Esophagus muscularis mucosa (tissue), 3 donors: ENCODE measurements around the gene NUF2.

Experiments used
- CTCF ChIP-seq, 3 experiments: fragments of 200-600 bp in 2 of 3; fragments of 450-650 bp in 1 of 3; sonication (generic) in 2 of 3; IDR thresholded peaks; one replicate each; pipeline ENCODE4 v1.5.1; 2017 to 2019; ENCODE audit warnings: antibody characterized with exemption in 3 of 3, mild to moderate bottlenecking in 2 of 3, moderate library complexity in 1 of 3
- POLR2A ChIP-seq: fragments of 450-650 bp; IDR thresholded peaks from one replicate; pipeline ENCODE4 v1.6.1; 2017; ENCODE audit warnings: antibody characterized with exemption, moderate library complexity, mild to moderate bottlenecking, low read depth
- POLR2AphosphoS5 ChIP-seq, 2 donors: sonication (generic); formaldehyde crosslinking; IDR thresholded peaks; one replicate each; pipeline ENCODE4 v1.6.1; 2017; ENCODE audit warnings: antibody characterized with exemption in 2 of 2

DNA sequence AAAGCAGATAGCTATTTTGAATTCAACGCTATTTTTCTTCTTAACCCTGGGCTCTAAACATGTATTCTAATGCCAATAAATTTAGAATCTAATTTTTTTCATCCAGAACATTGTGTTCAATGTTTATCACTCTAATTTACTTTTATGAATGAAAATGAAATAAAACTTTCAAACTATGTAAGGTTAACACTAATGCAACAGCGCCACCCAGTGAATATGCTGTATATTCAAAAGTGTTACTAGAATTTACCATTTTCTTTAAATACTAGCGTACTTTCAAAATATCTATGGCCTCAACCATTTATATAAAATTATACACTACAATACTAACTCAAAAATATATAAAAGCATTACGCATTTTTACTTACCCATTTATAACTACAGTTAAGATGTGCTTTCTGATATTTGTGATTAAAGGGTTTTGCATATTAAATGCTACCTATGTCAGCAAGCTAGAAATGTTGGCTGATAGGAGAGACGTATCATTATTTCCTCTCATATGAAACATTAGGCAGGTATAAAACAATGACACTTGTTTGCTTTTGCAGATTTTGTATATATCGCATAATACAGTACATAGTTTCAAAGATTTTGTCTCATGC is 5.9 kb upstream of the NUF2 start:
- TF ChIP-seq CTCF (IDR thresholded peaks at IDR 0.05) = peak; percentile 68 to 77 (median 73)
- no peak for TF ChIP-seq POLR2AphosphoS5 (IDR thresholded peaks at IDR 0.05)
- no peak for TF ChIP-seq POLR2A
